GM21528 (cell line): ENCODE data around the gene KRTAP5-9.
"Not testable (repeated sequence)": the region's sequence is repeated elsewhere in the genome, so short reads cannot be mapped to it uniquely, and the experiment has no call there.

Experiments
- ATAC-seq: cut with Tn5 transposase; IDR thresholded peaks from one replicate; pipeline ENCODE4 v1.9.1; 2021; ENCODE audit warnings: mild to moderate bottlenecking, moderate library complexity; ENCODE audit not compliant: unreplicated experiment, low FRiP score

The KRTAP5-9 gene

DNA sequence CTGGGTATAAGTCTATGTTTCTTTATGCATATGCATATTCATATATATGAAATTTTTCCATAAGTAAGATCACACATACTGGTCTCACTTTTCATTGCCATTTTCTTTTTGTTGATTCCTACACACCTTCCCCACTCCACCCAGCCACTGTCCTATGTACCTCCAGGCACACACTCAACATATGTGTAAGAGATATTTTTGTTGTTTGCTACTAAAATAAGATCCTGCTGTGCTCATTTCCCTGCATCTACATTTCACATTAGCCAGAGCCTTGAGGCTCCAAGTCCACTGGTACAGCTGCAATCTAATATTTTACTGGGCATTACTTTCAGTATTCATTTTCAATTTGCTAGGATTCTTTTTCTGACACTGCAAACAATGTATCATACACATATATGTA lies 9.0 kb downstream of the KRTAP5-9 start:
- ATAC-seq = no peak

DNA sequence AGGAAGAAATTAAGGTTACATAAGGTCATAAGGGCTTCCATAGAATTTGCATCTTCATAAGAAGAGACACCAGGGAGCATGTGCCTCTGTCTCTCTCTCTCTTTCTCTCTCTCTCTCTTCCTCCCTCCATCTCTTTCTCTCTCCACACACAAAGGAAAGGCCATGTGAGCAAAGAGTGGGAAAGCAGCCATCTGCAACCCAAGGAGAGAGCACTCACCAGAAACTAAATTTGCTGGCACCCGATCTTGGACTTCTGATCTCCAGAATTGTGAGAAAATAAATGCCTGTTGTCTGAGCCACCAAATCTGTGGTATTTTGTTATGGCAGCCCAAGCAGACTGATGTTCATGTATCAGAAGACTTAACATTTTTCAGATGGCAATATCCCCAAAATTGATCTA lies 10.8 kb downstream of the KRTAP5-9 start:
- no peak for ATAC-seq

DNA sequence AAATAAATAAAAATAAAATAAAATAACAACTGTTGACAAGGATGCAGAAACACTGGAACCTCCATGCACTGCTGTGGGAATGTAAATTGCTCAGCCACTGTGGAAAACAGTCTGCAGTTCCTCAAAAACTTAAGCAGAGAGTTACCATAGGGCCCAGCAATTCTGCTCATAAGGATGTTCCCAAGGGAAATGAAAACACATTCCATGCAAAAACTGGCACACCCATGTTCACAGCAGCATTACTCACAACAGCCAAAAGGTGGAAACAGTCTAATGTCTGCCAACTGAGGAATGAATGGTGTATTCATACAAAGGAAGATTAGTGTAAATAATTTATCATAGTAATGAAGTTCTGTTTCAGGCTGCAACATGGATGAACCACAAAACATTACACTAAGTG lies 13.9 kb downstream of the KRTAP5-9 start:
- no peak for ATAC-seq

DNA sequence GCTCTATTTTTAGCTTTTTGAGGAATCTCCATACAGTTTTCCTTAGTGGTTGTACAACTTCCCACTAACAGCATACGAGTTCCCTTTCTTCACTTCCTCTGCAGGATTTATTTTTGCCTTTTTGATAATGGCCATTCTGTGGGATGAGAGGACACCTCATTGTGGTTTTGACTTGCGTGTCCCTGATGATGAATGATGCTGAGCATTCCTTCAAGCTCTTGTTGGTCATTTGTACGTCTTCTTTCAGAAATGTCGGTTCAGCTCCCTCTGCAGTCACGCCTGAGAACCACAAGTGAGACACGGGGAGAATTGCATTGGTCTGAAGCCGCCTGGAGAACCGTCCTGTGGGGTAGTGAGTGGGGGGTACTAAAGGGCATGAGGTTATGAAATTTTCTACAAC lies 15.2 kb downstream of the KRTAP5-9 start:
- ATAC-seq = no peak

DNA sequence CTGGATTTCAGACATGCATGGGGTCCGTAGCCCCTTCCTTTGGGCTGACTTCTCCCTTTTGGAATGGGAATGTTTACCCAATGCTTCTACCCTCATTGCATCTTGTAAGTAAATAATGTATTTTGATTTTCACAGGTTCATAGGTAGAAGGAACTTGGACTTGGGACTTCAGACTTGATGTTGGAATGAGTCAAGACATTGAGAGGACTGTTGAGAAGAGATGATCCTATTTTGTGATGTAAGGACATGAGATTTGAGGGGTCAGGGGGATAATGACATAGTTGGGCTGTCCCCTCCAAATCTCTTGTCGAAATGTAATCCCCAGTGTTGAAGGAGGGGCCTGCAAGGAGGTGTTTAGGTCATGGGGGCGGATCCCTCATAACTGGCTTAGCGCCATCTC lies 16.2 kb downstream of the KRTAP5-9 start:
- no peak for ATAC-seq

DNA sequence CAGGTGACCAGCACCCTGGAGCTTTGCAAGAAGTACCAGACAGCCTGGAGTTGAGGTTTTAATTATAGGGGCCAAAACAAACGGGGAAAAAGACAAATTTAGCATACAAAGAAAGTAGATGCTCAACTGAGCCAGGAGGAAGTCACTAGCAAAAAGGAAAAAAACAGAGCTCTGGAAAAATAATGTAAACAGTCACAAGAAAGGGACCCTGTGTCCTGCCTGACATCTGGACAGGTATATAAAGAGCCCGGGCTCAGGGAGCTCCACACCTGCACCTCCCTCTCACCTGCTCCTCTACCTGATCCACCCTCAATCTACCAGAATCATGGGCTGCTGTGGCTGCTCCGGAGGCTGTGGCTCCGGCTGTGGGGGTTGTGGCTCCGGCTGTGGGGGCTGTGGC lies 17.0 kb downstream of the KRTAP5-9 start, which contains the start of gene KRTAP5-10:
Gene KRTAP5-10 (plus strand): TSS at position 301 of the 400 bp plus-strand sequence. CDS start 25 bp downstream, at position 326.
- ATAC-seq = no peak

DNA sequence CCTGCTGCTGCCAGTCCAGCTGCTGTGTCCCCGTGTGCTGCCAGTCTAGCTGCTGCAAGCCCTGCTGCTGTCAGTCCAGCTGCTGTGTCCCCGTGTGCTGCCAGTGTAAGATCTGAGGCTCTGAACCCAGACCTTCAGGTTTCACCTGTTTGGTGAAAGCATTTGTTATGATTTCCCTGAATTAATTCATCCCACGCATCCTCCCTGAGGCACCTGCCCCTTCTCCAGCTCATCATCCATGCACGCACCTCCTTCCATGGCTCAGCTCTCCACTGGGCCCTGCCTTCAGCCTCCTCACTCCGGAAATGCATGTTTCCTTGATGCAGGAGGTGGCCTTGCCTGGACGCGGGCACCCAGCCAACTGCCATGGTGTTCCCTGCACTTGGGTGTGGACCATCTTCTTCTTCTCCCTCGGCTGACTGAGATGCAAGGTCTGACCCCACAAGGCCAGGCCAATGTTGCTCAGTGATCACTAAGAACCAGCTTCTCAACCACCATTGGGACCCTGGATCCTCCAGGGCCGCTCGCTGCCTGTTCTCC lies 17.9 kb downstream of the KRTAP5-9 start:
- ATAC-seq = no peak

DNA sequence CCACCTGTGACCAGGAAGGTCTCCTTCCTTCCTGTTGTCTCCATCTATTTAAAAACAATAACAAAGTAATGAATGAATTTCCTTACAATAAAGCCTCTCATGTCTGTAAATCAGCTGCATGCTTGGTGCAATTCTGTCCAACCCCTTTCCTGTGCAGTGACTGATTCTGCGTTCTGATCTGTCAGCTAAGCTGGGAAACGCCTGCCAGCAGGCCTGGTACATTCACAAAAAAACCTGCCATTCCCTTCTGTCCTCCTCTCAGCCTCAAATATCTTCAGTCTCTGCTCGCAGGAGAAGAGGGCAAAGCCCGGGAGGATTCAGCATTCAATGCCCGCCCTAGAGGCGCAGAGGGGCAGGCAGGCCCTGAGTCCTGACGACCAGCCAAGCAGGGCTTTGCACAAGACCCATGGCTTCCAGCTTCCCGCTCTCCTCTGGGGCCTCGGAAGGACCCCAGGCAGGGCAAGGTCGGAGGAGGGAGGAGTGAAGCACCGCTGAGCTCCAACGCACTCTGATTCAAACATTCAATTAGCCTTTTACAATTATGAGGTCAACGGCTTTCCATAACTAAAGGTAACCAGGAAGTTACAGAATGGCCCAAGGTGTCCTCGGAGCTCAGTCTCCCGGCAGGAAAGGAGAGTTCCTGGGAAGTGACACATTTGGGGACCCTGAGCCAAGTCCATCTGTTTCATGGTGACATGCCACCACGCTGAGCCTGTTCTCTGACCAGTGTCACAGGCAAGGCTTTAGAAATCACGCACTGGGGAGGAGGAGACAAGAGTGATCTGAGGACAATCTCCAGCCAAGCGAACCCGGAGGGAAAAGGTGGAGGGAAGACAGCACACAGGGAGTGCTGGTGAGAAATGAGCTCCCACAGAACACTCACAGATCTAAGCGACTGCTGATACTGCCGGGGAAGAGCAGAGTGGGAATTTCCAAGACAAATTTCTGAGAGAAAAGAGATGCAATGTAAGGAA lies 18.7 kb downstream of the KRTAP5-9 start:
- ATAC-seq = not testable (repeated sequence)

DNA sequence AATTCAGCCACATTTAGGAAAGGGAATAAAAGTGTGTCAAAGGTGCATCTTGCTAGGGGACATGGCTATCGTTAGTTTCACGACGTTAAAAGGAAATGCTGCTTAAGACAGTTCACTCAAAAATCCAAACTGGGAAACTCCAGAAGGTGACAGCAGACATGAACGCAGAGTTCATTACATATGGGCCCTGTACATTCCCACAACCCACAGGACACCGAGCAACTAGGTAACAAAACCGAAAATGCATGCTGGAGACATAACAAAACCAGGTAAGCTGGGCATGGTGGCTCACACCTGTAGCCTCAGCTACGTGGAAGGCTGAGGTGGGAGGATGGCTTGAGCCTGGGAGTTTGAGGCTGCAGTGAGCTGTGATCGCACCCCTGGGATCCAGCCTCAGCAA lies 19.4 kb downstream of the KRTAP5-9 start:
- not testable (repeated sequence) for ATAC-seq

DNA sequence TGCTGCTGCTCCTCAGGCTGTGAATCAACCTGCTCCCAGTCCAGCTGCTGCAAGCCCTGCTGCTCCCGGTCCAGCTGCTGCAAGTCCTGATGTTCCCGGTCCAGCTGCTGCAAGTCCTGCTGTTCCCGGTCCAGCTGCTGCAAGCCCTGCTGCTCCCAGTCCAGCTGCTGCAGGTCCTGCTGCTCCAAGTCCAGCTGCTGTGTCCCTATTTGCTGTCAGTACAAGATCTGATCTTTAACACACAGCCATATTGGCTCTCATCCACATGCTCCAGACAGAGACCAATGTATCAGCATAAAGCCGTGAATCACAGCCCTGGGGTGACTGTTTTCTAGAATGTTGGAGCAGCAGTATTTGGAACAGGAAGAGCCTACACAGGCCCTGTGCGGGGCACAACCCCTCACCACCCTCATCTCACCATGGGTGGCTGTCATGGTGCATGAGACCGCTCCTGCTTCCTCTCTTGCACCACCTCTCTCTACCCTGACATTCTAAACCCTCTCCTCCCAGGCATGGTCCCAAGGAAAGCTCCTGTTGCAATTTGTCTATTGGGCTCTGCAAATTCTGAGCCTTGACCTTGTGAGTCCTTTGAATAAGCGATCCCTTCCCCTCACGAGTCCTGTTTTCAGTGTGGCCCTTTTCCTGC lies 20.6 kb downstream of the KRTAP5-9 start:
- ATAC-seq = no peak

DNA sequence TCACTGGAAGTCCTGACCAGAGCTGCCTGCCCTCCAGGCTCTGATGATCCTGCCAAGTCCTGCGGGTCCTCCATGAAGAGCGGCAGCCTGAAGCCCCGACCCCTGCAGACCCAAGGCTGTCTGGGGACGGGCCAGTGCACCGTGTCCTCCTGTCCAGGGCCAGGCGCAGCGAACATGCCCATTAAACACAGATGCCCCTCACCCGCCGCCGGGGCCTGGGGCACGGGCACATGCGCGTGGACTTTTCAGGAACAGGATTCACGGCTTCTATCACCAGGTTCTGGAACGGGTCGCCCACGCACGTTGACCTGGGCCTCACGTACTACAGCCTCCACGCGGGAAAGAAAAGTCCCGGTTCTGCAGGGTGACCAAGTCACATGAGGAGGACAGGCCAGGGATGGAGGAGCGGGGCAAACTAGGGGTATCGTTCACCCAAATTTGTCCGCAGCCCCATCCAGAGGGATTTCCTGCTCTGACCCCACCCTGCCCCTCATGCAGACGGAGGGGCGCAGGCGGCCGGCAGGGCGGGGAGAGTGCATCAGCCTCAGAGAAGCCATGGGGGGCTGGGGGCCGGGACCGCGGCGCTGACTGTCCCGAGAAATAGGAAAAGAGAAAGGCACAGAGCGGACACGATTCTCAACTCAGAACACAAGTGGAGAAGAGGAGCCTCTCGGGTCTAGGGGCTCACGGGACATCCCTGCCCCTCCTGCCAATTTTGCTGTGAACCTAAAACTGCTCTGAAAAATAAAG lies 23.1 kb downstream of the KRTAP5-9 start:
- ATAC-seq = not testable (repeated sequence)

DNA sequence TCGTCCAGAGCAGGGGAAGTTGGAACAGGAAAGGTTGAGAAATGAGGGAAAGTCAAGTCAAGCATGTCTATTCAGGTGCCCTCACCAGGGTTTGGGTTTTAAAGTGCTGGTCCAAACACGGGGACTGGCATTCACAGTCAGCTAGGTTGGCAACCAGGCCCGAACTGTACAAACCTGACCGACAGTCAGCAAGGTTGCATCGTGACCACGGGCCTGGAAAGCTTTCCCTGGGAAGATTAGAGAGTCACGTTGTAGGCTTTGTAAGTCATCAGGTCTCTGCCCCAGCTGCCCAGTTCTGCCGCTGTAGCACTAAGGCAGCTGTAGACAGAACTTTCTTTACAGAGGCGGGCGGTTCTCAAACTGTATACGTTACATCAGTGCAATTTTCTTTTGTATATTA lies 24.6 kb downstream of the KRTAP5-9 start:
- ATAC-seq = no peak

DNA sequence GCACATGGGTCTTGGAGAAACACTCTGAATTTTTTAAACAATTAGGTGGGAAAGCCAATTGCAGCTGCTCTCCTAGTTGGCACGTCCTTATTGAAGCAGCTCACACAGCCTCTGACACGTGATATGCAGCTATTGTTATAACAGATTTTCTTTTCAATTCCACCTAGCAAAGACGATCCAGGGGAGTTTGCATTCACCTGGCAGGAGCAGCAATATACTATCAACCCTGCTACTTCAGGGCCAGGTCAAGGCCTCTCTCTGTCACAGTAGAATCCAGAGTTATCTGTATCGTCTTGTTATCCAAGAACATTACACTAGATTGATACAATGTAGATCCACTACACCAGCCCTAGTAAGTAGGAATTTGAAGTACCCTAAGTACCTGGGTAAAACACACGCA lies 26.2 kb downstream of the KRTAP5-9 start:
- no peak for ATAC-seq

DNA sequence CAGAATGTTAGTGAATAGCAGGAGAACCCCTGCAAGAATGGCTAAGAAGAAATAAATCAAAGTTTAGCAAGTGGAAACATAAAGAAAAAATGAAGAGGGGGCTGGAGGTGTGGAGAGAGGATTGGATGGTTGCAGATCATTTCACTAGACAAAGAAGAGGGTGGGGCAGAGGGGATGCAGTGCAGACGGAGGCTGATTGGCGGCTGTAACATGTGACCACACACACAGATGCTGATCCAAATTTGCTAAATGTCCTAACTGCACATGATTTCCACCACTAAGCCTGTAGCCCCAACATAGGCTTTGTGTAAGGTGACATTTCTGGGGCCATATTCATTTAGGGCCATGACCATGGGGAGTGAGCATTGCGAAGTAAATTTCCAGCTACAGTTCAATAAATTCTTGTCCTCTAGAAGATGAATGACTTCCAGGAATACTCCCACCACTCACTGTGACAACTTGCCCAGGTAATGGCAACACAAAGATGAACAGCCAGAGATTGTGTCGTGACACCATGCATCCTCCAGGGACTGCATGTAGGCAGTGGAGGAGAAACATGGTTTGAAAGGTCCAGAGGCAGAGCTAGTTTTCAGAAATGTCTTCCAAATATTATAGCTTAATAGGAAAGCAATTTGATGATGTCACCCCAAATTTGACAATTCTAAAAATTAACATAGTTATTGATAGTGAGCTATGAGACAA lies 27.7 kb downstream of the KRTAP5-9 start:
- ATAC-seq = no peak

DNA sequence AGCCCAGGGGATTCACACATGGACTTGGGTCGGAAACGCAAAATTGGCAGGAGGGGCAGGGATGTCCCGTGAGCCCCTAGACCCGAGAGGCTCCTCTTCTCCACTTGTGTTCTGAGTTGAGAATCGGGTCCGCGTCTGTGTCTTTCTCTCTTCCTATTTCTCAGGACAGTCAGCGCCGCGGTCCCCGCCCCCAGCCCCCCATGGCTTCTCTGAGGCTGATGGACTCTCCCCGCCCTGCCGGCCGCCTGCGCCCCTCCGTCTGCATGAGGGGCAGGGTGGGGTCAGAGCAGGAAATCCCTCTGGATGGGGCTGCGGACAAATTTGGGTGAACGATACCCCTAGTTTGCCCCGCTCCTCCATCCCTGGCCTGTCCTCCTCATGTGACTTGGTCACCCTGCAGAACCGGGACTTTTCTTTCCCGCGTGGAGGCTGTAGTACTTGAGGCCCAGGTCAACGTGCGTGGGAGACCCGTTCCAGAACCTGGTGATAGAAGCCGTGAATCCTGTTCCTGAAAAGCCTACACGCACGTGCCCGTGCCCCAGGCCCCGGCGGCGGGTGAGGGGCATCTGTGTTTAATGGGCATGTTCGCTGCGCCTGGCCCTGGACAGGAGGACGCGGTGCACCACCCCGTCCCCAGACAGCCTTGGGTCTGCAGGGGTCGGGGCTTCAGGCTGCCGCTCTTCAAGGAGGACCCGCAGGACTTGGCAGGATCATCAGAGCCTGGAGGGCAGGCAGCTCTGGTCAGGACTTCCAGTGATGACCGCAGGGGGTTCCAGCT lies 28.7 kb downstream of the KRTAP5-9 start:
- ATAC-seq = not testable (repeated sequence)

DNA sequence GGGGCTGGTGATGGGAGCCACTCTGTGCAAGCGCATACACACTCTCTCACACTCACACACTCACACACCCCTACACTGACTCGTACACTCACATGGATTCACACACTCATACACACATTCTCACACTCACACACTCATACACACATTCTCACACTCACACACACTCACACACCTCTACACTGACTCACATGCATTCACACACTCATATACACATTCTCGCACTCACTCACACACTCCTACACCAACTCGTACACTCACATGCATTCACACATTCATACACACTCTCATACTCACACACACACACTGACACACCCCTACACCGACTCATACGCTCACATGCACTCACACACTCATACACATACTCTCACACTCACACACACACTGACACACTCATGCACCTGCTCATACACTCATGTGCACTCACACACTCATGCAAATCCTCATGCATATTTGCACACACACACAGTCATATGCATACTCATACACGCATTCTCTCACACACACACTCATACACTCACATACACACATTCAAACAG lies 29.3 kb downstream of the KRTAP5-9 start:
- no peak for ATAC-seq

DNA sequence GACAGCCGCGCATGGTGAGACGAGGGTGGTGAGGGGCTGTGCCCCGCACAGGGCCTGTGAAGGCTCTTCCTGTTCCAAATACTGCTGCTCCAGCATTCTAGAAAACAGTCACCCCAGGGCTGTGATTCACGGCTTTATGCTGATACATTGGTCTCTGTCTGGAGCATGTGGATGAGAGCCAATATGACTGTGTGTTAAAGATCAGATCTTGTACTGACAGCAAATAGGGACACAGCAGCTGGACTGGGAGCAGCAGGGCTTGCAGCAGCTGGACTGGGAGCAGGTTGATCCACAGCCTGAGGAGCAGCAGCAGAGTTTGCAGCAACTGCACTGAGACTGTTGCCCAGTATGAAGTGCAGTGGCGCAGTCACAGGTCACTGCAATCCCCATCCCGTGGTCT lies 31.3 kb downstream of the KRTAP5-9 start:
- ATAC-seq = not testable (repeated sequence)

DNA sequence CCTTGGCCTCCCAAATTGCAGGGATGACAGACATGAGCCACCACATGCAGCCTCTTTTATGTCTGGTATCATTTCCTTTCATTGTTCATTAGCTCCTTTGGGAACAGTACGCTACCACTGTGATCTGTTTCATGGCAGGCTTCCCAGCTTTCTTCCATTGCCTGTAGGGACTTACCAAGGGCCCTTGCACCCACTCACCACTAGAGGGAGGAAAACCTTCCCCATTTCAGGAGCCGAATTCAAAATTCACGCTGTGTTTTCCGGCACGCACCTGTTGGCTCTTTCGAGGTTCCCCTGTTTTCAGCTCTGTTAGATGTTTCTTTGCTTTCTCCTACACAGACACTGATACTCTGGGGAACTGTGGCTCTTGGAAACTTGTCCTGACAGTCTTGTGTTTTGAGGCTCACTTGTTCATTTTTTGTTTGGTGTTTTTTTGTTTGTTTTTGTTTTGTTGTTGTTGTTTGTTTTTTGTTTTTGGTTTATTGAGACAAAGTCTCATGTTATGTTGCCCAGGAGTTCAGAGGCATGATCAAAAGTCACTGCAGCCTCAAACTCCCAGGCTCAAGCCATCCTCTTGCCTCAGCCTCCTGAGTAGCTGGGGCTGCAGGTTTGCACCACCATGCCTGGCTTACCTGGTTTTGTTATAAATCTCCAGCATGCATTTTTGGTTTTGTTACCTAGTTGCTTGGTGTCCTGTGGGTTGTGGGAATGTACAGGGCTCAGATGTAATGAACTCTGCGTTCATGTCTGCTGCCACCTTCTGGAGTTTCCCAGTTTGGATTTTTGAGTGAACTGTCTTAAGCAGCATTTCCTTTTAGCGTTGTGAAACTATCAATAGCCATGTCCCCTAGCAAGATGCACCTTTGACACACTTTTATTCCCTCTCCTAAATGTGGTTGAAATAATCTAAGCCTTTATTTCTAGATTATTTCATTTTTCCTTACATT lies 32.1 kb downstream of the KRTAP5-9 start:
- ATAC-seq = no peak
